A172 (cell line): ENCODE measurements around the gene DNAAF1. TPM values are rescaled to one million over a fixed set of nuclear protein-coding genes. Genes with fewer than 3 reads are reported as not detected.
"Not testable (repeated sequence)": the region's sequence is repeated elsewhere in the genome, so short reads cannot be mapped to it uniquely, and the experiment has no call there.

Experiments
- DNase-seq: peaks from one replicate; pipeline ENCODE4 v3.0.0-alpha.2; 2015; ENCODE audit warnings: low spot score
- total RNA-seq: library from RNA; depleted of rRNA; stranded (reverse); fragments of >200 nt; shearing (Covaris generic); gene quantifications from 2 replicates; pipeline ENCODE4 v1.2.3, GENCODE V29; 2014; rRNA removed

DNAAF1 gene
- 0.41 and 0.88 TPM in 2 replicates for total RNA-seq

DNA sequence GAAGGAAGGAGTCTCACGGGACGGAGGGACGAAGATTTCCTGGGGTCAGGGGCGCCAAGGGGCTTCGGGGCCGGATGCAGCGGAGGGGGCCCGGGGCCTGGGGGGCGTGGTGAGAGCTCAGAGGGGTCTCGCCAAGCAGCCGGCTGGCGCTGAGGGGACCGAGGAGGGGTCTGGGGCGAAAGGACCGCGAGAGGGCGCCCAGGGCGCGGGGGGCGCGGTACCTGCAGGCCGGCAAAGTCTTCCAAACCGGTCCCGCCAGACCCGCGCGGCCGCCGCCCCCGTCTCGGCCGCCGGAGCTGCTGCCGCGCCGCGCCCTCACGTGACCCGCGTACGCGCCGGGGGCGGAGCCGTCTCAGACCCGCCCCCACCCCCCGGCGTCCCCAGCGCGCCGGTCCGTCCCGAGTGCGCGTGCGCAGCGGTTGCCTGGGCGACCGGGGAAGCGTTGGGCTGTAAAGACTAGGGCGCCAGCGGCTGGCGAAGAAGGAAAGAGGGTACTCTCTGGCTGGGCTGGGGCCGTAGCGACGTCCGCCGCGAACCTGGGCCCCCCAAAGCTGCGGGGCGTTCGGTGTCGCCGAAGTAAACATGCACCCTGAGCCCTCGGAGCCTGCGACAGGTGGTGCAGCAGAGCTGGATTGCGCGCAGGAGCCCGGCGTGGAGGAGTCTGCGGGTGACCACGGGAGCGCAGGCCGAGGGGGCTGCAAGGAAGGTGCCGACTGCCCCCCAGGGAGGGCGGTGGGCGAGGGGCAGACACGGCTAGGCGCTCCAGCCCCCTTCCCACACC is at the start of gene DNAAF1, which contains the start of gene HSDL1:
Gene DNAAF1, plus strand, starts transcription at position 450 of the 781 bp plus-strand sequence. Its CDS starts 133 bp downstream, at position 583.
Gene HSDL1, minus strand, starts transcription at position 319 of the 781 bp plus-strand sequence. CDS start 13,856 bp downstream, outside the sequence.
- DNase-seq: peak; percentile 61

DNA sequence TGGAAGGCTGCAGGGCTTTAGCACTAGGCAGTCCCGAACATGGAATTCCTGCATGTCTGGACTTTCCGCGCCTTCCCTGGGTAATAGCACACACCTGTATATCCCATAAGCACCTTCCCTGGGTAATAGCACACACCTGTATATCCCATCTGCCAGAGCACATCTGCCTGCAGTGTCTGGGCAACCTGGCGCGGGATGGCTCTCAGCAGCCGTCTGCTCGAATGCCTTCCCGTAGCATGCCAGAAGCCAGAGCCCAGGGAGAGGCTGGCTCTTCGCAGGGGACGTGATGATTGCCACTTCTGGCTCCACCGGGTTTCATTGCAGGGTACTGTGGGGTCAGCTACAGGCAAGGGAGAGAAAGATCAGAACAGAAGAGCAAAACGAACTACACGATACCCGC is 49.6 kb upstream of the DNAAF1 start:
- DNase-seq: no peak

DNA sequence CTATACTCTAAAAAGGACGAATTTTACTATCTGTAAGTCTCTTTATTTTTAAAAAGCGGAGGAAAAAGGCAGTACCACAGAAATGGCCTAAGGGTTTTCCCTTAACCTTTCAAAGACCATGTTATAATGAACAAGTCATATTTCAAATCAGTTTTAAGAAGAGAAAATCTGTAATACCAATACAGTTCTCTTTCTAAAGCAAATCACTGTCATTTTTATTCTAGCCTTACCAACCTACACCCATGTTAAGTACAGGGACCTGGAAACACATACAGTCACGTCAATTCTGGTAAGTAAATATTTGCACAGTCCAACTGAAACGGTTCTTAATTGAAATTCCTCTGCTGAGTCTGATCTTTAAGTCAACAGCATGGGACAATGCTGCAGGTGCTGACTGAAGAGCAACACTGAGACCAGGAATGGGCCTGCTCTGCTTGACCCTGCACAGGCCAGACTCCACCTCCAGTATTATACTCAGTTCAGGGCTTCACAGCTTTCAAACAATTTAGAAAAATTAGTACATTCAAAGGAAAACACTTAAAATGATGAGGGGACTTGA is 48.6 kb upstream of the DNAAF1 start:
- no peak for DNase-seq

DNA sequence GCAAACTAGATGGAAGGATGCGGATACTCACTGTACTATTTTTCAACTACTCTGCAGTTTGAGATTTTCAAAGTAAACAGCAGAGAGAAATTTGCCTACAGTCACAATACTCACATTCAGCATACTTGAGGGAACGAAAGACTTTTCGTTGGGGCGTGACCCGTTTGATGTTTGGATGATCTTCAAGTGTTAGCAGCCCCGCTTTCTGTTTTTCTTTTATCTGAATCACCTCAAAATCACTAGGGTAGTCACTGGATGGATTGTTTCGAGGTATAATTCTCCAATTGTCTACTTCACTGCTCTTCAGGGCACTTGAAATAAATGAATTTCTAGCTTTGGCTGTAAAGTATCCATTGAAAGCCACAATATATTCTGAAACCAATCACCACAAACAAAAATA is 46.2 kb upstream of the DNAAF1 start:
- DNase-seq: peak; percentile 30

DNA sequence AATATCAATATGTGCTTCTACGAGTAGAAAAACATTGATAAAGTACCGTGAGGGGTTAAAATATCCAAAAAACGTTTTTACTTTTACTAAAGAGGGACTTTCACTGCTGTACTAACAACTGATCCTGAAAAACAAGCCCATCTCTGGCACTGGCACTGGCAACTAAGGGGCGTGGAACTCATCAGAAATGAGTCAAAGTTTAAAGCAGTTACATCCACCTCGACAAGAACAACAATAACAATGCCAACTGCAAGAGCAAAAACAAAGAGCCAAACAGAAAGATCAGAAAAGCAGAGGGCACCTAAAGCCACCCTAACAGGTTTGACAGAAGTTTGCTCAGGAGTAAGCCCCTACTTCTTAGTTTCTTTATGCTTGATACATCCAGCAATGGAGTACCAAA is 41.4 kb upstream of the DNAAF1 start:
- no peak for DNase-seq

DNA sequence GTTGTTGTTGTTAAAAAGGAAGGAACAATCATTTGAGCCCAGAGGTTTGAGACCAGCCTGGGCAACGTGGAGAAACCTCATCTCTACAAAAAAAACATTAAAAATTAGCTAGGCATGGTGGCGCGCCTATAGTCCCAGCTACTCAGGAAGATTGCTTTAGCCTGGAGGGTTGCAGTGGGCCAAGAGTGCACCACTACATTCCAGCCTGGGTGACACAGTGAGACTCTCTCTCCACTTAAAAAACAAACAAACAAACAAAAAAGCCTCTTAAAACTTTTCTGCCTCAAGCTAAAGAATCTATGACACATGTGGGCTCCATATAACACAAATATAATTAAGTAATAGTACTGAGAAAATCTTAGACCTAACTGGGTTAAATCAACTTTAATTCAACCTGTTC is 40.9 kb upstream of the DNAAF1 start:
- no peak for DNase-seq

DNA sequence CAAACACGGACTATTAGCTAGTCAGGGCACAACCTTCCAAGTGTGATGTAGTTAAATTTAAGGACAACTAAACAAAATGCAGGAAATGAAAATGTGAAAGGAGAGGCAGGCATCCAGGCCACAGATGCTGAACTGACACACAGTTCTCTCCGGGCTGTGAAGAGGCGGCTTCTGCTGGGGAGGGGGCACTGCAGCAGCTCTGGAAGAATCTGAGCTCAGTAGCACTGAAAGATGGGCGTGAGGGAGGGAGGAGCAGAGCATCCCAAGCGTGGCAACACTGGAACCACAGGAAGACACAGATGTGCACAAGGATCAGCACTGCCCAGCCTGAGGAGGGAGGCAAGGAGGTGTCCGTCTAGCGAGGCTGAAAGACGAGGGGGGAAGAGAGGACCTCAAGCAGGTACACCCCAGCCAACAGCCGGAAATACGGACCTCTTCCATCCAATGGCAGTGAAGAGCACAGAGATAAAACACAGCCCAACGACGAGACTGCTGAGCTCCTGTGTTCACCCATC is 39.8 kb upstream of the DNAAF1 start:
- DNase-seq: no peak

DNA sequence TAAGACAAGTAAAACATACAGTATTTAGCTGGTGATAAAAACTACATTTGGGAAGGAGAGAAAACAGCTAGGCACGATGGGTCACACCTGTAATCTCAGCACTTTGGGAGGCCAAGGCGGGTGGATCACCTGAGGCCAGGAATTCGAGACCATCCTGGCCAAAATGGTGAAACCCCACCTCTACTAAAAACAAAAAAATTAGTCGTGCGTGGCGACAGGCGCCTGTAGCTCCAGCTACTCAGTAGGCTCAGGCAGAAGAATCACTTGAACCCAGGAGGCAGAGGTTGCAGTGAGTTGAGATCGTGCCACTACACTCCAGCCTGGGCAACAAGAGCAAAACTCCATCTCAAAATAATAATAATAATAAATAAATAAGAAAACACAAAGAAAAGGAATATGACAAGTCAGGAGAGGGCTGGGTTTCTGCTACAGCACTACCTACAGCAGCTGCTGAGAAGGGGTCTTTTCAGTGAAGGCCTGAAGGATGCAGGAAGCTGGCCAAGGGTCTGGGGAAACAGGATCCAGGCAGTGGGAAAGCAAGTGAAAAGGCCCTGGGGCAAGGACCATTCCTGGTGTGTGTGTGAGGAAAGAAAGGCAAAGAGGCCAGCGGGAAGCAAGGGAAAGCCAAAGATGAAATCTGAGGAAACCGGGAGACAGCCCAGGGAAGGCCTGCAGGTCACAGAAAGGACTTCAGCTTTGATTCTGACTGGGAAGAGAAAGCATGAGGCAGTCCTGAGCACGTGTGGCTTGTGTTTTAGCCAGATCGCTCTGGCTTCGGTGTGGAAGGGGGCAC is 39.0 kb upstream of the DNAAF1 start:
- DNase-seq: no peak

DNA sequence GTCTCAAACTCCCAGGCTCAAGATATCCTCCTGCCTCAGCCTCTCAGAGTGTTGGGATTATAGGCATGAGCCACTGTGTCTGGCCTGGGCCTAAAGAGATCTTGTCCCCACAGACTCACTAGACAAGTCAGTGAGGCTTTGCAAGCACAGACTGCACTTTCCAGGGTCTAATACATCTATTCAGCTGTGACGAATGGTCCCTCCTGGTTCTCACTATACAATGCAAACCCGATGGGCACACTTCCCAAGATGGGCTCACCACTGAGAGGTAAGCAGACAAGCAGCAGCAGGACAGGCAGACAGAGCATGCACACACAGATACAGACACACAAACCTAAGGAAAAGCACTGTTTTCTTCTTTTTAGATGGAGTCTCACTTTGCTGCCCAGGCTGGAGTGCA is 37.2 kb upstream of the DNAAF1 start:
- DNase-seq: no peak

DNA sequence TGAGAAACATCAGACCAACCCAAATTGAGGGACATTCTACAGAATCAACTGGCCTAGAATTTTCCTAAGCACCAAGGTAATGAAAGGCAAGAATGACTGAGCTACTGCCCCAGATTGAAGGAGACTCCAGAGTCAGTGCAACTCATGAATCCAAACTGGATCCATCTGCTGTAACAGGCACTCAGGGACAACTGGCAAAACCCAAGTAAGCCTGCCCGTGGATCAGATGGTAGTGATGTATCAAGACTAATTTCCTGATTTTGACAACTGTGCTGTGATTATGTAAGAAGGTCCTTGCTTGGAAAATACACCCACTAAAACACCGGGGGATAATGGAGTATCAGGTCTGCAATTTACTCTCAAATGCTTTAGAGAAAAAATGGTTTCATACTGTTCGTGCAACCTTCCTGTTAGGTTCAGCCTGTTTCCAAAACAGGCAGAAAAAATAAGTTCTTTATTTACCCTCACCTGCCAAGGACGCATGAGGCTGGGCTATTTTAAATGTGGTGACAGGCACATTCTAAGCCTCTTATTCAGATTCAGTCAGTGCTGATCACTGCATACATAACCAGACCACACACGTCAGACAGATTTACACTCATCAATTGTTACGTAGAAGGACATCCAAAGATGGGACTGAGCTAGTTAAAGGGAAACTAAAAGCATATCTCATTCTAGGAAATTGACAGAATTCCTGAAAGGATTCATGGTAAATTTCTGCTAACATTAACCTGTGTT is 35.3 kb upstream of the DNAAF1 start:
- no peak for DNase-seq

DNA sequence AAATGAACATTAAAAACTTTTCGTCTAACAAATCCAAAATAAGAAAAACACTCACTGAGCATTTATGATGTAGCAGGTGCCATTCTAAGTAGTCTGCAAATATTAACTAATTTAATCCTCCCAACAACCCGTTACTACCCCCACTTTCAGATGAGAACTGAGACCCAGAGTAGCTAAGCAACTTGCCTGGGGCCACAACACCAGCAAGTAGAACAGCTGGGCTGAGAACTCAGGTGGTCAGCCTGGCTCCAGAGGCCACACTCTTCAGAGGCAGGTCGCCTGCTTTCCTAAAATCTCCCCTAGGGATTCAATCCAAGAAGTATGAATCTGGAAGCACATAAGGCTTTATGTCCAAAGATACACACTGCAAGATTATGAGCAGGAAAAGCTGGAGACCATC is 34.6 kb upstream of the DNAAF1 start:
- DNase-seq: no peak

DNA sequence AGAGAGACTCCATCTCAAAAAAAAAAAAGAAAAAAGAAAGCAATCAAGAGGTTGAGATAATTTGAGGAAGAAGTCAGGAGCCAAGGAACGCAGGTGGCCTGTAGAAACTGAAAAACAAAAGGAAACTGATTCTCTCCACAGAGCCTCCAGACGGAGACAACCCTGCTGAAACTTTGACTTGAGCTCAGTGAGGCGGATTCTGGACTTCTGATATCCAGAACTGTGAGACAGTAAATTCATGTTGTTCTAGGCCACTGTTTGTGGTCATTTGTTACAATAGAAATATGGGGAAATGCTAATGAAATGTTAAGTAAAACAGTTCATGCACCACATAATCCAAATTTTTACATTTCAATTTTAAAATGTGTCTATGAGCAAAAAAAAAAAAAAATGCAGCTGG is 33.6 kb upstream of the DNAAF1 start:
- DNase-seq: no peak

DNA sequence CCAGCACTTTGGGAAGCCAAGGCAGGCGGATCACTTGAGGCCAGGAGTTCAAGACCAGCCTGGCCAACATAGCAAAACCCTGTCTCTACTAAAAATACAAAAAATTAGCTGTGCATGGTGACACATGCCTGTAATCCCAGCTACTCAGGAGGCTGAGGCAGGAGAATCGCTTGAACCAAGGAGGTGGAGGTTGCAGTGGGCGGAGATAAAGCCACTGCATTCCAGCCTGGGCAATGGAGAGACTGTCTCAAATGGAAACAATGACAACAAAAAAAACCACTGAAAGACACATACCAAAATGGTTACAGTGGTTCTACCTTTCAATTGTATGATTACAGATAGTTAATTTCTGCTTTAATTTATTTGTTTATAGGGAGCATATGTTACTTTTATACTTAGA is 33.2 kb upstream of the DNAAF1 start:
- not testable (repeated sequence) for DNase-seq

DNA sequence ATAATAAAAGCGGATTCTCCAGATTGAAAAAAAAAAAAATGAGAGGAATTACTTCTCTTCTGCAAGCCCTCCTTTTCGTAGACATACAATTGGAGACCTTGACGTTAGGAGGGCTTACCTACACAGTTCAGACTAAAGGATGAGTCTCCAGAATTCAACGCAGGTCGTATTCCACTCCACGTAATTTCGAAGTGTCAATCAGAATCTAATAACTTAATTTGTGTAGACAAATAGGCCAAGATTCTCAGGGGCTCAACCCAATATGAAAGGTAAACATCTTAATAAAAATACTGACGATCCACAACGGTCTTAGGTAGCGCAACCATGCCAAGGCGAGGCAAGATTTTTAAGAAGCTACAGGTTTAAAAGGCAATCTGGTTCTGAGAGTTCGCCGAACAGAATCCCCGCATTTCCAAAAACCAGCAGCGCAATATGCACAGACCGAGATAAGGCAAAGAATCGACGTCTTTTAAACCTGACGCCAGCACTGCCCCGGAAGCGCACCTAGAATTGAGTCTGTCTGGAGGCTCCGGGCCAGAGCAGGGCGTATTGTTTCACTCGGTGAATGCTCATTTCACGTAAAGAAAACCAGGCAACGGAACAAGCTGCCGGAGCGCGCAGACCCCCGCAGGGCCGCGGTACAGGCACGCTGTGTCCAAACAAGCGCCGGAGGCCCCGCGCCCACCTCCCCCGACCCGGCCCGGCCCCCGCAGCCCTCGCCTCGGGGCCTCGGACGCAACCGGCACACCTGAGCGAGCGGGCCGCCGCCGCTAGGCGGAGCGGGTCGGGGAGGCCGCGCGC is 29.0 kb upstream of the DNAAF1 start:
- DNase-seq: peak; percentile 28

DNA sequence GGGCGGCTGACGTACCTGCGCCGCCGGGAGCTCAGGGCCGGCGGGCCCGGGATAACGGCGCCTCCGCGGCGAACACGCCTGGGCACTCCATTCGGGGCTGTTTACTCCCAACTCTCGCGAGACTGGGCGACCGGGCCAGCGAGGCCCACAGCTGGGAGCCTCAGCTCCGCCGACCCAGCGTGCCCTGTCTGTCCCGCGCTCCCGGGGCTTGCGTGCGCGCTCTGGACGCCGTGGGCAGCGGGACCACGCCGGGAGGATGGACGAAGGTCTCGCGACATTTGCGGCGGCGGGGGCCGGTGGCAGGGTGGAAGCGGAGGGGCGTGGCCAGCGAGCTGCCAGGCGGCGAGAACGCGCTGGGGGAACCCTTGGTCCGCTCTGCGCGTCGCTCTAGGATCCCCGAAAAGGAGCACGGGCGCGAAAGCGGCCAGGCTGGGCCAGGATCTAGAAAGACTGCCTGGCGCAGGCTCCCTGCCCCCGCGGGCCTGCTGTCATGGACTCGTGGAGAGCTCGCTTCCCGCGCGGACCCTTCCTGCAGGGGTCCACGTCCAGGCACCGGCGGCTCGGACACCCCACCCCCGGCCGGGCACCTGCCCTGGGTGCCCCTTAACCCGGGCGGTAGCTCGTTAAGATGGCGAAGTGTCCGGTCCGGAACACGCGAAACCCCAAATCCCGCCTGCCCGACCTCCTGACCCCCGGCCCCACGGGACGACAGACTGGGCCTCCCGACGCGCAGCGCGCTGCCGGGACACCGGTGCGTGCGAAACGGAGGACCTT is 28.2 kb upstream of the DNAAF1 start, which contains the start of gene MBTPS1:
Gene MBTPS1, minus strand, starts transcription at position 223 of the 774 bp plus-strand sequence. CDS start 15,159 bp downstream, outside the sequence.
- DNase-seq: peak; percentile 93

DNA sequence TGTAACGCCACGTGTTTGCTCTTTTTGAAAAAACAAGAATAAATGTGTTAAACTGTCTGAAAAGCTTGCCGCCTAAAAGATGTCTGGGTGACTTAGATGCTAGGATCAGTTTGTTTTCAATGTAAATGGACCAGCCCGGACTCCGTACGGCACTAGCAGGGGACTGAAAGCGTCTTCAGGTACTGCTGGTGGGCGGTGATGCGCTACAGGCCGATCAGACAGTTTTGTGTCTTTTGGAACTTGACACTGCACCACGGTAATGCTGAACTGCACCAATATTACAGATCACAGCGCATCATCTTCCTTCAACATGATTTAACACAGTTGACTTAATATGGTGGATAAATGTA is 27.6 kb upstream of the DNAAF1 start:
- DNase-seq: no peak

DNA sequence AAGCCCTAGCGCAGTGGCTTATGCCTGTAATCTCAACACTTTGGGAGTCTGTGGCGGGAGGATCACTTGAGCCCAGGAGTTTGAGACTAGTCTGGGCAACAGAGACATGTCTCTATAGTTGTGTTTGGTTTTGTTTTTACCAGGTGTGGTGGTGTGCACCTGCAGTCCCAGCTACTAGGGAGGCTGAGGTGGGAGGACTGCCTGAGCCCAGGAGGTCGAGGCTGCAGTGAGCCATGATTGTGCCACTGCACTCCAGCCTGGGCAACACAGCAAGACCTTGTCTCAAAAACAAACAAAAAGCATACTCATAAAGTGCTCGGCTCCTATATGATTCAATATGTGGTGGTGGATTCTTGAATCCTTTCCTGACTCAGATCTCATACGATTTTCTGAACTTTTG is 26.8 kb upstream of the DNAAF1 start:
- DNase-seq: not testable (repeated sequence)

DNA sequence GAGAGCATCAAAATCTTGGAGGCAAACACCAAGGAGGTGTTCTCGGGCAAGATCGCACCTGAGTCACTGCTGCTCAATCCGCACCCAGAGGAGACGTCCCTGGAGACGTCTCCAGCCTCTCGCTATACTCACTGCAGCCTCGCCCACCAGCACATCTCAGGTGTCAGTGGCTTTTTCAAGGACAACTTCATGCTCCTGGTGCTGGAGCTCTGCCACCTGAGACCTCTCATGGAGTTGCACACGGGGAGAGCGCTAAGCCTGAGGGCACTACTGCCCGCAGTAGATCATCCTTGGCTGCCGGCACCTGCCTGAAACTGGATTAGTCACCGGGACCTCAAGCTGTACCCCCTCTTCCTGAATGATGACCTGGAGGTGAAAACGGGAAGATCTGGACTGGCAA is 25.7 kb upstream of the DNAAF1 start:
- no peak for DNase-seq

DNA sequence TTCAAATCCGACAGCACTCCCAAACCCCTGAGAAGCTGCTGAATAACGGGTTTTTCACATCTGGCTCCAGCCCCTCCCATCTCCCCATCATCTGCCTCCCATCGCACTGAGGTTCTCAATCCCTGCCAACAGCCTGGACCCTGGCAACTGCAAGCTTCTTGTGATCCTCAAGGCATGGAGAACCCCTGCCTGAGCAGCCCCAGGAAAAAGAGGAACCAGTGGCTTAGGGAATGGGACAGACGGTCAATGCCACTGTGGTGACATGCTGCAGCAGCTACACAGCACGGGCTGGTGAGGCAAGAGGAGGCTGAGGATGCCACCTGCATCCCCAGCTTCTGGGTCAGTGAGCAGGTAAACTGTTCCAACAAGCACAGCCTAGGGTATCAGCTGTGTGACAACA is 25.1 kb upstream of the DNAAF1 start:
- DNase-seq: no peak

DNA sequence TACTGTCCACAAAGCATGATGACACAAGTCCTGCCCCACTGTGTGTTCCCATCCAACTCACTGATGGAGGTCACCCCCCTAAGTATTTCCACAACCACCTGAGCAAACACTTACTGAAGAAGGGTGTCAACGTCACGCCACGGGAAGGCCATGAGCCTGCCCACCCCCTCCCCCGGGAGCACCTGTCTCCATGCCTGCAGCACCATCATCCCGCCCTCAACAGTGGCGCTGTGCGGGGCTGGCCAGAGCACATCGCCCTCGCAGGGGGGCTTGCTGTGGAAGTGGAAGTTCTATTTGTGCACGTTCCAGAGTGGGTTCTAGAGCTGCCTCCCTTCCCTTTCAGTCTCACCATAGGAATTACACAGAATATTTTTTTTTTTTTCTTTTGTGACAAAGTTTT is 24.1 kb upstream of the DNAAF1 start:
- no peak for DNase-seq
